Measurements from ENCODE around the gene ARMC3.

DNA sequence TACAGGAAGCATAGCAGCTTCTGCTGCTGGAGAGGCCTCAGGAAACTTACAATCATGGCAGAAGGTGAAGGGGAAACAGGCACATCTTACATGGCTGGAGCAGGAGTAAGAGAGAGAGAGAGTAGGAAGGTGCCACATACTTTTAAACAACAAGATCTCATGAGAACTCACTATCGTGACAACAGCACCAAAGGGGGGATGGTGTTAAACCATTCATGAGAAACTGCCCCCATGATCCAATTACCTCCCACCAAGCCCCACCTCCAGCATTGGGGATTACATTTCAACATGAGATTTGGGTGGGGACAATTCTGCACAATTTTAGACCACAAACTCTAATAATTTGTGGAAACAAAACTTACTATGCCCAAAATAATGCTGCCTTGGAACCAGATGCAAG is 16.8 kb upstream of the ARMC3 start:
- TF ChIP-seq, protein P1, sequence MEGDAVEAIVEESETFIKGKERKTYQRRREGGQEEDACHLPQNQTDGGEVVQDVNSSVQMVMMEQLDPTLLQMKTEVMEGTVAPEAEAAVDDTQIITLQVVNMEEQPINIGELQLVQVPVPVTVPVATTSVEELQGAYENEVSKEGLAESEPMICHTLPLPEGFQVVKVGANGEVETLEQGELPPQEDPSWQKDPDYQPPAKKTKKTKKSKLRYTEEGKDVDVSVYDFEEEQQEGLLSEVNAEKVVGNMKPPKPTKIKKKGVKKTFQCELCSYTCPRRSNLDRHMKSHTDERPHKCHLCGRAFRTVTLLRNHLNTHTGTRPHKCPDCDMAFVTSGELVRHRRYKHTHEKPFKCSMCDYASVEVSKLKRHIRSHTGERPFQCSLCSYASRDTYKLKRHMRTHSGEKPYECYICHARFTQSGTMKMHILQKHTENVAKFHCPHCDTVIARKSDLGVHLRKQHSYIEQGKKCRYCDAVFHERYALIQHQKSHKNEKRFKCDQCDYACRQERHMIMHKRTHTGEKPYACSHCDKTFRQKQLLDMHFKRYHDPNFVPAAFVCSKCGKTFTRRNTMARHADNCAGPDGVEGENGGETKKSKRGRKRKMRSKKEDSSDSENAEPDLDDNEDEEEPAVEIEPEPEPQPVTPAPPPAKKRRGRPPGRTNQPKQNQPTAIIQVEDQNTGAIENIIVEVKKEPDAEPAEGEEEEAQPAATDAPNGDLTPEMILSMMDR (IDR thresholded peaks at IDR 0.05), result no peak
- no peak for TF ChIP-seq POLR2A (IDR thresholded peaks at IDR 0.05)

Data from lower leg skin (tissue), 3 donors.